ENCODE measurements around the gene CCDC102A. TPM values are rescaled to one million over a fixed set of nuclear protein-coding genes. Genes with fewer than 3 reads are reported as not detected.

Gene CCDC102A
- total and polyA plus RNA-seq, 2 of the 13 experiments (the other 11 are each of a cell fraction or from before 2014, with no cell fraction given): 2.1 to 2.8 TPM

- TF ChIP-seq HMGXB3 (CRISPR knock-in tag; IDR thresholded peaks at IDR 0.05; ENCODE audit: borderline replicate concordance) (peak; percentile 59; the same call in 1 of the 2 replicates), CBX1 (IDR thresholded peaks at IDR 0.05; ENCODE audit: low read depth) (no peak), NFE2 (CRISPR knock-in tag; IDR thresholded peaks at IDR 0.05) (no peak), ZNF326 (CRISPR knock-in tag; IDR thresholded peaks at IDR 0.05; ENCODE audit: borderline replicate concordance) (no peak), NFYB (CRISPR knock-in tag; IDR thresholded peaks at IDR 0.05) (peak; percentile 91), TEAD3 (CRISPR knock-in tag; optimal IDR thresholded peaks at IDR 0.05; ENCODE audit: borderline replicate concordance) (peak; percentile 20), NONO (IDR thresholded peaks at IDR 0.05) (no peak), NONO (CRISPR knock-in tag; conservative IDR thresholded peaks at IDR 0.05) (0 out of 2 replicates have a peak, but pooled peaks have one; percentile 13), XBP1 (CRISPR knock-in tag; IDR thresholded peaks at IDR 0.05) (no peak), MAX (IDR thresholded peaks at IDR 0.05) (peak; percentile 43; the same call in 1 of the 2 replicates), ZBTB33 (CRISPR knock-in tag; IDR thresholded peaks at IDR 0.05) (0 out of 2 replicates have a peak, but pooled peaks have one; percentile 31), ZNF280B (CRISPR knock-in tag; IDR thresholded peaks at IDR 0.05; ENCODE audit: borderline replicate concordance) (no peak), ZNF775 (CRISPR knock-in tag; IDR thresholded peaks at IDR 0.05; ENCODE audit: borderline replicate concordance) (no peak), SAFB2 (CRISPR knock-in tag; IDR thresholded peaks at IDR 0.05; ENCODE audit: borderline replicate concordance, low read depth) (no peak), MXI1 (IDR thresholded peaks at IDR 0.05; ENCODE audit: borderline replicate concordance, low read depth, low read length) (peak; percentile 36; the same call in 1 of the 3 replicates), ERF (CRISPR knock-in tag; IDR thresholded peaks at IDR 0.05) (no peak), ZFP36 (IDR thresholded peaks at IDR 0.05; ENCODE audit: borderline replicate concordance, low read depth, low read length, partially characterized antibody) (peak; percentile 54)
These were observed 578 bp downstream of the CCDC102A start (continued) for GRCh38 chr16:57535680-57536305.

Data from HepG2 (cell line).